Subcutaneous abdominal adipose tissue (tissue), 5 donors: ENCODE data around the gene PYGL.
"Not testable (repeated sequence)": the region's sequence is repeated elsewhere in the genome, so short reads cannot be mapped to it uniquely, and the experiment has no call there.

Source experiments
- H3K27ac ChIP-seq: one replicate; pipeline ENCODE4 v1.7.0; 2013; ENCODE audit warnings: low read depth, mild to moderate bottlenecking, inconsistent platforms, low read length, moderate library complexity
- H3K27me3 ChIP-seq, 5 donors: one replicate each; pipeline ENCODE4 v1.7.0; 2013; ENCODE audit warnings: low read length in 5 of 5, inconsistent platforms in 1 of 5; ENCODE audit not compliant: control insufficient read depth in 5 of 5, insufficient read depth in 4 of 5
- H3K36me3 ChIP-seq, 5 donors: one replicate each; pipeline ENCODE4 v1.7.0; 2013; ENCODE audit warnings: low read length in 5 of 5; ENCODE audit not compliant: control insufficient read depth in 5 of 5, insufficient read depth in 5 of 5
- H3K4me1 ChIP-seq, 5 donors: one replicate each; pipeline ENCODE4 v1.7.0; 2013; ENCODE audit warnings: low read length in 5 of 5, mild to moderate bottlenecking in 3 of 5, moderate library complexity in 1 of 5; ENCODE audit not compliant: control insufficient read depth in 5 of 5, insufficient read depth in 5 of 5
- H3K4me3 ChIP-seq, 5 donors: one replicate each; pipeline ENCODE4 v1.7.0; 2013; ENCODE audit warnings: low read length in 5 of 5, low read depth in 1 of 5
- H3K9ac ChIP-seq, 5 donors: one replicate each; pipeline ENCODE4 v1.7.0; 2013; ENCODE audit warnings: low read length in 5 of 5, mild to moderate bottlenecking in 4 of 5, moderate library complexity in 3 of 5
- H3K9me3 ChIP-seq, 5 donors: one replicate each; pipeline ENCODE4 v1.7.0; 2013; ENCODE audit warnings: low read length in 5 of 5; ENCODE audit not compliant: control insufficient read depth in 5 of 5
- donor health status: healthy.
- donor health status: healthy.
- donor health status: healthy.
- donor health status: healthy.
- donor health status: healthy.

PYGL gene

DNA sequence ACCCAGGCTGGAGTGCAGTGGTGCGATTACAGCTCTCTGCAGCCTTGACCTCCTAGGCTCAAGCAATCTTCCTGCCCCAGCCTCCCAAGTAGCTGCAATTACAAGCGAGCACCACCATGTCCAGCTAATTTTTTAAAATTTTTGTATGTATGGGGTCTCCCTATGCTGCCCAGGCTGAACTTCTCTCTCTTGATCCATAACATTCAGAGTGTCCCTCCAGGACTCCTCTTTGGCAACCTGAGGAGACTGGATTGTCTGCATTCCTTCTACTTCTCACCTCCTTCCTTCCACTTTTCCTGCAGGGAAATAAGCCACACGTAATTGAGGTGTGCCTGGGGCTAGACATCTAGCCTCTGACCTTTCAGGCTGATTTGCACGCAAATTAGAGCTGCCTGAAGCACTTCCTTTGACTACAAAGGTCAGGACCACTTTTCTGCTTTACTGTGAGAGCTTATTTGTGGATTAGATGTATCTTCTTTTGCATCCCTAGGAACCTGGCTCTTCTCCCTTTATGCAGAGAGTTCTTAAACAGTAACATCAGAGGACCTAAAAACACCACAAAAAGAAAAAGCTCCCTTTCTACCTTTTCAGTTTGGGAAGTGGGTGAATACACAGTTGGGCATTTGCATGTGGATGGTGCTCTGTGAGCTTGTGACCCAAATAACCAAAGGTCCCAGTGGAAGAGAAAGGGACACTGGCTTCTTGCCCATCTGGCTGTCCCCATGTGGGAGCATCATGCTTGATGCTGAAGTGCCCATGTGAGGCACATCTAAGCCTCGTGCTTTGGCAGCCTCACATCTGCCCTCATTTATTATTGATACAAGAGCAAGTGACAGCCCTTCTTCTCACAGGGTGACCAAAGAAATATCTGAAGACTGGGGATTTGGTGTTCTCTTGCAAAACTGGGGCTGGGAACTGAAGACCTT is 33.5 kb downstream of the PYGL start:
- Histone ChIP-seq H3K27ac (no peak overlapping the region), H3K4me1 (peaks cover 0 to 8% (median 0%) of the 10 kb centered on the region in 5 donors), H3K9me3 (no peaks in the 10 kb centered on the region), H3K4me3 (no peak overlapping the region), H3K36me3 (peaks cover 60 to 95% (median 90%) of the 10 kb centered on the region in 5 donors), H3K9ac (no peak overlapping the region), H3K27me3 (no peaks in the 10 kb centered on the region)

DNA sequence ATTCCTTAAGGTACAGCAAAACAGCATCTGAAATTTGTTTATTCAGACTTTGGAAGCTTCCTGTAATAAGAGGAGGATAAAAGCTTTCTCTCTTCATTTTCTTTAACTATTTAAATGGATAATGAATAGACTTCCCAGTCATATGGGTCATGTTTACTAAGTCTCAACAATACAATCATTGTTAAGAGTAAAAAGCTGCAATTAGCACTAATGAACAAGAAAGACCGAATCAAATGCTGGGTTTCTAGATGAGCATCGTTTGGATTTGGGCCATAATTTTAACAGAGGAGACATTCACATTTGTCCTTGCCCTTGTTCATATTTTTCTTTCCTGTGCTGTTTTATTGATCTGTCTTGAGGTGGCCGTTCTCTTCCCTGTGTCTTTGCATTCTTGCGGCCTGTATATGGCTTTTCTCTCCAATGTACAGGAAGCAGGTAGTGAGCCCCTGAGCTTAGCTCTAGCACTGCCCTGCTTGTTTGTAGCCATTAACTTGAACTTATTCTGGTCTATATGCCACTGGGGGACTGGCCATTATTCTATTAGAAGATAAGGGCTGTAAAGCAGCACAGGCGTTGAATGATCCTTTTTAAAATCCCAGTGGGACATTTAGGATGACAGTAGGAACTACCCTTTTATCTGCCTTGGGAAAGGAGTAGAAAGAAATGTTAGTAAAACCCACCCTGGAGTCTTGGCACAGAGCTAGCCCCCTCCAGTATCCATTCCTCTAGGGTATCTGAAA is 37.8 kb downstream of the PYGL start:
- Histone ChIP-seq H3K4me3 (no peak overlapping the region), H3K27ac (no peak overlapping the region)

DNA sequence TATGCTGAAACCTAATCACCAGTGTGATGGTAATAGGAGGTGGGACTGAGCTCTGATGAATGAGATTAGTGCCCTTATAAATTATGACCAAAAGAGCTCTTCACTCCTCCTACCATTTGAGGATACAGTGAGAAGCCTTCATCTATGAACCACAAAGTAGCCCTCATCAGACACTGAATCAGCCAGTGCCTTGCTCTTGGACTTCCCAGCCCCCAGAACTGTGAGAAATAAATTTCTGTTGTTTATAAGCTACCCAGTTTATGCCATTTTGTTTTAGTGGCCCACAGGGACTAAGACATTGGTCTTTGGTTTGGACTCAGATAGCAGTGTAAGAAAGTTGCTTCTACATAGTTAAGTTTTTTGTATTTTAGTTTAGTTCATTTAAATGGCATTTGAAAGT is 39.6 kb downstream of the PYGL start:
- no peak overlapping the region for H3K9ac ChIP-seq
- peaks cover 62 to 79% (median 76%) of the 10 kb centered on the region in 5 donors for H3K36me3 ChIP-seq
- no peak overlapping the region for H3K27ac ChIP-seq
- H3K27me3 ChIP-seq: no peaks in the 10 kb centered on the region
- H3K9me3 ChIP-seq: no peaks in the 10 kb centered on the region
- H3K4me3 ChIP-seq: no peak overlapping the region
- no peaks in the 10 kb centered on the region for H3K4me1 ChIP-seq

More for the DNA sequence above, 37.8 kb downstream of the PYGL start:
- Histone ChIP-seq H3K36me3 (peaks cover 70 to 91% (median 85%) of the 10 kb centered on the region in 5 donors), H3K9me3 (no peaks in the 10 kb centered on the region), H3K4me1 (peaks cover 0 to 6% (median 0%) of the 10 kb centered on the region in 5 donors), H3K9ac (no peak overlapping the region), H3K27me3 (no peaks in the 10 kb centered on the region)

DNA sequence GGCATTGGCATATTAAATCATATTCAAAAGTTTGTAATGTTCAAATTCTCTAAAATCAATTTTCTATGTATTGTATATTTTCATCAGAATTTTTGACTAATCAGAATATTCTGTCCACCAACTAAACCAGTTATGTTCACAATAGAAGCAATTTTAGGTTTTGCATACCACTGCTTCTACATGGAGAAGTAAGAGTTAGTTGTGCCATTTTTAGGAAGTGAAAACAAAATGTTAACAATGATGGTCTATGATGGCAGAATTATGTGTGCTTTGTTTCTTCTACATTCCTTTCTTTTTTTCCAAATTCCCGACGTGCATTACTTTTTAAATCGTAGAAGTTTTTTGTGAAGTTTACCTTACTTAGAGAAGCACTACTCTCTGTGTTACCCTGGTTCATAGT is 42.9 kb downstream of the PYGL start:
- Histone ChIP-seq H3K4me1 (no peaks in the 10 kb centered on the region), H3K27me3 (no peaks in the 10 kb centered on the region), H3K4me3 (no peak overlapping the region), H3K27ac (no peak overlapping the region), H3K9ac (no peak overlapping the region), H3K9me3 (no peaks in the 10 kb centered on the region), H3K36me3 (peaks cover 35 to 58% (median 53%) of the 10 kb centered on the region in 5 donors)

DNA sequence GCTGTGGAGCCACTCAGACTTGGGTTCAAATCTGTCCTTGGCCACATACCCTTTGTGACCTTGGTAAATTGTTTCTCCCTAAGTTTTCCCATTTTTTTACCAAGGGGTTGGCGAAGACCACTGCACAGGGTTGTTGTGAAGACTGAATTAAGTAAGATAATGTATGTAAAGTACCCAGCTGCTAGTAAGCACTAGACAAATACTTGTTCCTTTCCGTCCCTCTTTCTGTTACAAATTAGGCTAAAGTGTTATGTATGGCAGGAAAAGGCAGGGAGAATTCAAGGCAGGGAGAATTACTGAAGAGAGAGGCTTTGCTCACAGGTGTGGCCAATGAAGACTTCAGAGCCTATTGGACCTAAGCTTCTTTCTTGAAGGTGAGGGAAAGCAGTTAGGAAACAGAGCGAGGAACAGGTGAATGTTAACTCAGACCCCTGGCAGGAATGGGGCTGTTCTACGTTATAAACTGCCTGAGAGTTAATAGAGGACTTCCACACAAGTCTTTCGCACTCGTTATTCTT is 46.6 kb downstream of the PYGL start:
- no peak overlapping the region for H3K27ac ChIP-seq

DNA sequence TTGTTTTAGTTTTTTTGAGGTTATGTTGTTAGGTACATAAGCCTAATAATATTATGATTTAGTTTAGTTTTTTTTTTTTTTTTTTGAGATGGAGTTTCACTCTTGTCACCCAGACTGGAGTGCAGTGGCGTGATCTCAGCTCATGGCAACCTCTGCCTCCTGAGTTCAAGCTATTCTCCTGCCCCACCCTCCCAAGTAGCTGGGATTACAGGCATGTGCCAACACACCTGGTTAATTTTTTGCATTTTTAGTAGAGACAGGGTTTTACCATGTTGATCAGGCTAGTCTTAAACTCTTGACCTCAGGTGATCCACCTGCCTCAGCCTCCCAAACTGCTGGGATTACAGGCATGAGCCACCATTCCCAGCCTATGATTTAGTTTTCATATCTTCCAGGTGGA is 47.3 kb downstream of the PYGL start:
- H3K9me3 ChIP-seq, H3K27me3 ChIP-seq, H3K4me1 ChIP-seq, H3K27ac ChIP-seq, H3K9ac ChIP-seq, H3K4me3 ChIP-seq: not testable (repeated sequence)
- peaks cover 10 to 22% (median 19%) of the 10 kb centered on the region in 5 donors for H3K36me3 ChIP-seq

More for the DNA sequence above, 46.6 kb downstream of the PYGL start:
- Histone ChIP-seq H3K4me3 (no peak overlapping the region), H3K4me1 (no peaks in the 10 kb centered on the region), H3K9ac (no peak overlapping the region), H3K9me3 (no peaks in the 10 kb centered on the region), H3K27me3 (no peaks in the 10 kb centered on the region), H3K36me3 (peaks cover 14 to 27% (median 21%) of the 10 kb centered on the region in 5 donors)

DNA sequence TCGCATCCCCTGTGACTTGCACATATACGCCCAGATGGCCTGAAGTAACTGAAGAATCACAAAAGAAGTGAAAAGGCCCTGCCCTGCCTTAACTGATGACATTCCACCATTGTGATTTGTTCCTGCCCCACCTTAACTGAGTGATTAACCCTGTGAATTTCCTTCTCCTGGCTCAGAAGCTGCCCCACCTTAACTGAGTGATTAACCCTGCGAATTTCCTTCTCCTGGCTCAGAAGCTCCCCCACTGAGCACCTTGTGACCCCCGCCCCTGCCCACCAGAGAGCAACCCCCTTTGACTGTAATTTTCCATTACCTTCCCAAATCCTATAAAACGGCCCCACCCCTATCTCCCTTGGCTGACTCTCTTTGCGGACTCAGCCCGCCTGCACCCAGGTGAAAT is 47.9 kb downstream of the PYGL start:
- H3K36me3 ChIP-seq: peaks cover 9 to 19% (median 14%) of the 10 kb centered on the region in 5 donors
- H3K27me3 ChIP-seq, H3K9ac ChIP-seq, H3K9me3 ChIP-seq, H3K27ac ChIP-seq, H3K4me1 ChIP-seq, H3K4me3 ChIP-seq: not testable (repeated sequence)

DNA sequence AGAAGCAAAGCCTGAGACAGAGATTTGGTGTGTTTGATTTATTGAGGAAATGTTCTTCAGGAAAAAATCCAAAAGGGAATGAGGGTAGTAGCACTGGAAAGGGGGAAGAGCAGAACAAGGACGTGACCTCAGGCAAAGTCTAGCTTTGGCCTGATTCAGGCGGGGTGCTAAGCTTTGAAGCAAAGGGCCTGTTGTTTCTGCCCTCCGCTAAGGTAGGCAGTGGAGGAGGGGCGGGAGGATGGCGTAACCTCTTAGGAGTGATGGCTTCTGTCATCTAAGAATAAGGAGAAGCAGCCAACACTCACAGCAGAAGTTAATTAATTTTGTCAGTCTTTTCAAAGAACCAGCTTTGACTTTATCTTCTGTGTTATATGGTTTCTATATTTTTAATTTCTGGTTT is 52.0 kb downstream of the PYGL start:
- Histone ChIP-seq H3K4me3 (no peak overlapping the region), H3K27ac (no peak overlapping the region), H3K9me3 (no peaks in the 10 kb centered on the region), H3K27me3 (no peaks in the 10 kb centered on the region), H3K9ac (no peak overlapping the region), H3K36me3 (peaks cover 0 to 3% (median 0%) of the 10 kb centered on the region in 5 donors), H3K4me1 (no peaks in the 10 kb centered on the region)

DNA sequence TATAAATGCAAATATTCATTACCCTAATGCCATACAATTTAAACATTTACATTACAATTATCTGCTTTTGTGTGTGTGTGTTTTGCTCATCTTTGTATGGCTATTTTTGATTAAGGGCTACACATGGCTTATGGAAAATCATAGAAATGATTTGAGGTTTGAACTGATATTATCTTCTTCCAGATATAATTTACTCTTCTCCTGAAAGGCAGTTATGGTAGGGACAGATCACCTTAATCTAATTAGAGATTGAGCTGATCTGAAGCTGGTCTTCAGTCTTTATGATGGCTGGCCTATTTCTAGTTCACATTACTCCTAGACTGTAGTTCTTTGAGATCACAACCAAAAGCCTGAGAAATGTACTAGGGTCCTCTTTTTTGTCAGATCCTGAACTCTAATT is 56.8 kb downstream of the PYGL start:
- H3K4me1 ChIP-seq: no peaks in the 10 kb centered on the region
- H3K36me3 ChIP-seq: peaks cover 3 to 15% (median 12%) of the 10 kb centered on the region in 5 donors
- H3K4me3 ChIP-seq: no peak overlapping the region
- no peaks in the 10 kb centered on the region for H3K27me3 ChIP-seq
- no peak overlapping the region for H3K9ac ChIP-seq
- H3K27ac ChIP-seq: no peak overlapping the region
- no peaks in the 10 kb centered on the region for H3K9me3 ChIP-seq

DNA sequence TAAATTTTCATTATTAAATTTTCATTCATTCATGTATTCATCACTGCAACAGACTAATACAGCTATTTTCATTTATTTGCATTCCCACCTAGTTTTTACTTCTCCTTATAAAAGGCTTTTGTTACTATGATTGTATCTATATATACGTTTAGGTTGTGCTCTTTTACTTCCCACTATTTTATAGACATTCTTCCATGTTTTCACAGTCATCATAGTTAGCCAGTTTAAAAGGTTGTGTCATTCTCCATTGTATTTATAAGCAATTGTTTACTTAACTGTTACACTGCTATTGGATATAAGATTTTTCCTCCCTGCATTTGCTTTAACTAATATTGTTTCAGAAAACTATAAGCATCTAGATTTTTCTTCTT is 60.5 kb downstream of the PYGL start:
- no peak overlapping the region for H3K4me3 ChIP-seq
- H3K9ac ChIP-seq: no peak overlapping the region
- no peaks in the 10 kb centered on the region for H3K27me3 ChIP-seq
- peaks cover 3 to 15% (median 12%) of the 10 kb centered on the region in 5 donors for H3K36me3 ChIP-seq
- no peak overlapping the region for H3K27ac ChIP-seq
- H3K4me1 ChIP-seq: no peaks in the 10 kb centered on the region
- H3K9me3 ChIP-seq: no peaks in the 10 kb centered on the region
